K562 (cell line): Measurements from ENCODE around the gene TCF15. TPM values are rescaled to one million over a fixed set of nuclear protein-coding genes. Genes with fewer than 3 reads are reported as not detected.
A peak's percentile ranks its signal among the peaks of the same experiment; 100 is the strongest.

Experiments
- ATAC-seq: fragments of 200-7000 bp; cut with Tn5 transposase; 3 replicates; pipeline ENCODE4 v1.9.1; 2020; ENCODE audit warnings: moderate library complexity
- BruUV-seq: library from RNA; stranded (reverse); fragments of 400-500 nt; replicated peaks from 2 replicates; lab custom pipeline; 2021; lab: Mats Ljungman, UMichigan
- CTCF ChIA-PET: fragments of 300-600 bp; formaldehyde crosslinking; extraction: SDS; loops from one replicate; lab custom pipeline; 2021; ENCODE audit warnings: low intra/inter-chr PET ratio; lab: Yijun Ruan, JAX
- POLR2A ChIA-PET: fragments of 300-600, 350-650 bp; sonication (Branson Sonifier 250); formaldehyde crosslinking; extraction: SDS; loops from one replicate; lab custom pipeline; 2021; ENCODE audit warnings: antibody characterized with exemption, inconsistent platforms; lab: Yijun Ruan, JAX
- DNase-seq, 4 experiments: peaks; one replicate each; pipeline versions ENCODE4 v3.0.0 to v3.0.0-alpha.2; 2011 to 2018; ENCODE audit warnings: low spot score in 3 of 4, mixed read lengths in 3 of 4; ENCODE audit errors: extremely low read depth in 1 of 4
- FAIRE-seq: peaks from 2 replicates; lab custom pipeline; 2011; peaks lifted over from hg19 to GRCh38; lab: Jason Lieb, UNC
- H2AFZ ChIP-seq: 2 replicates; pipeline ENCODE4 v1.6.0; 2011; ENCODE audit warnings: low read depth, low read length, control low read depth, inconsistent platforms
- H3K27ac ChIP-seq: fragments of 200-600 bp; 3 replicates; pipeline ENCODE4 v1.8.0; 2011; ENCODE audit warnings: low read depth, mild to moderate bottlenecking, control low read depth, inconsistent platforms, low read length, moderate library complexity, mixed read lengths; ENCODE audit errors: extremely low read depth
- H3K27me3 ChIP-seq, 2 experiments: fragments of 300-600 bp in 1 of 2; 2 replicates in 1 of 2; 3 replicates in 1 of 2; pipeline versions ENCODE4 v1.6.0 to v1.8.0; 2011; ENCODE audit warnings: inconsistent platforms in 2 of 2, low read length in 2 of 2, mild to moderate bottlenecking in 1 of 2, mixed read lengths in 1 of 2, moderate library complexity in 1 of 2; ENCODE audit not compliant: control insufficient read depth in 2 of 2, insufficient read depth in 2 of 2
- H3K36me3 ChIP-seq: fragments of 300-600 bp; 3 replicates; pipeline ENCODE4 v1.8.0; 2011; ENCODE audit warnings: mild to moderate bottlenecking, low read length, inconsistent platforms; ENCODE audit not compliant: control insufficient read depth, insufficient read depth
- H3K4me1 ChIP-seq, 2 experiments: fragments of 200-600 bp in 1 of 2; replicated peaks in 1 of 2; 2 replicates in 1 of 2; 3 replicates in 1 of 2; pipeline versions ENCODE4 v1.5.1 to v1.8.0; 2011; ENCODE audit warnings: inconsistent platforms in 2 of 2, low read length in 2 of 2, mild to moderate bottlenecking in 1 of 2, mixed read lengths in 1 of 2, moderate library complexity in 1 of 2; ENCODE audit not compliant: control insufficient read depth in 2 of 2, insufficient read depth in 2 of 2
- H3K4me2 ChIP-seq: 2 replicates; pipeline ENCODE4 v1.6.1; 2011; ENCODE audit warnings: low read length, control low read depth, inconsistent platforms, mixed read lengths; ENCODE audit not compliant: insufficient read depth
- H3K4me3 ChIP-seq: fragments of 200-600 bp; sonication (generic), shearing (Covaris generic); 2 replicates; pipeline ENCODE4 v1.5.1; 2016; ENCODE audit warnings: control low read depth, inconsistent platforms
- H3K79me2 ChIP-seq: fragments of 200-600 bp; 3 replicates; pipeline ENCODE4 v1.8.0; 2011; ENCODE audit warnings: low read length, inconsistent platforms; ENCODE audit not compliant: control insufficient read depth, insufficient read depth
- H3K9ac ChIP-seq, 2 experiments: 2 replicates each; pipeline versions ENCODE4 v1.6.0 to v1.6.1; 2011; ENCODE audit warnings: low read depth in 2 of 2, low read length in 2 of 2, control low read depth in 1 of 2, inconsistent platforms in 1 of 2, mild to moderate bottlenecking in 1 of 2, mixed read lengths in 1 of 2; ENCODE audit not compliant: insufficient read depth in 1 of 2
- H3K9me1 ChIP-seq: one replicate; pipeline ENCODE4 v1.6.0; 2011; ENCODE audit warnings: inconsistent platforms, mild to moderate bottlenecking, low read length, moderate library complexity; ENCODE audit not compliant: control insufficient read depth, insufficient read depth
- H3K9me3 ChIP-seq: replicated peaks from 2 replicates; pipeline ENCODE4 v1.5.1; 2011; ENCODE audit warnings: low read depth, low read length, inconsistent platforms; ENCODE audit not compliant: control insufficient read depth, insufficient read depth
- H4K20me1 ChIP-seq: replicated peaks from 2 replicates; pipeline ENCODE4 v1.6.1; 2011; ENCODE audit warnings: low read length, inconsistent platforms, mixed read lengths; ENCODE audit not compliant: control insufficient read depth, insufficient read depth
- DPF2 ChIP-seq: fragments of 450-650 bp; IDR thresholded peaks from 2 replicates; pipeline ENCODE4 v1.6.1; 2016
- EWSR1 ChIP-seq: fragments of 450-650 bp; IDR thresholded peaks from 2 replicates; pipeline ENCODE4 v1.6.1; 2018; ENCODE audit warnings: borderline replicate concordance, mild to moderate bottlenecking, low read depth, moderate library complexity; ENCODE audit not compliant: partially characterized antibody
- KHSRP ChIP-seq: fragments of 450-650 bp; IDR thresholded peaks from 2 replicates; pipeline ENCODE4 v1.6.1; 2017
- L3MBTL2 ChIP-seq: fragments of 450-650 bp; IDR thresholded peaks from 2 replicates; pipeline ENCODE4 v1.6.1; 2016; ENCODE audit warnings: mild to moderate bottlenecking, moderate library complexity
- LCOR ChIP-seq: sonication (generic); formaldehyde crosslinking; IDR thresholded peaks from 2 replicates; pipeline ENCODE4 v1.8.0; 2022; ENCODE audit warnings: mild to moderate bottlenecking, missing genetic modification reagents
- NFE2 ChIP-seq: IDR thresholded peaks from 2 replicates; pipeline ENCODE4 v1.6.1; 2014; ENCODE audit warnings: antibody characterized with exemption, low read depth
- NFE2L1 ChIP-seq: fragments of 450-650 bp; IDR thresholded peaks from 2 replicates; pipeline ENCODE4 v1.6.1; 2016; ENCODE audit warnings: missing genetic modification characterization, low read depth, mild to moderate bottlenecking, missing compliant biosample characterization, moderate library complexity, borderline replicate concordance
- POLR2H ChIP-seq: IDR thresholded peaks from 2 replicates; pipeline ENCODE4 v1.6.1; 2016; ENCODE audit warnings: missing genetic modification characterization, low read depth, mild to moderate bottlenecking, control low read depth, missing compliant biosample characterization, moderate library complexity
- RBFOX2 ChIP-seq: fragments of 200-400 bp; formaldehyde crosslinking; IDR thresholded peaks from 2 replicates; pipeline ENCODE4 v1.6.1; 2017; ENCODE audit warnings: low read depth, mild to moderate bottlenecking, low read length, moderate library complexity
- SAFB2 ChIP-seq: fragments of 200-400 bp; formaldehyde crosslinking; IDR thresholded peaks from 2 replicates; pipeline ENCODE4 v1.6.1; 2018; ENCODE audit warnings: borderline replicate concordance, low read length, low read depth, moderate library complexity; ENCODE audit not compliant: severe bottlenecking
- SMAD4 ChIP-seq: fragments of 250-450 bp; sonication (Bioruptor Pico); conservative IDR thresholded peaks from 2 replicates; pipeline ENCODE4 v1.8.0; 2021; ENCODE audit warnings: inconsistent platforms, mild to moderate bottlenecking, moderate library complexity
- TEAD1 ChIP-seq, 2 experiments: fragments of 450-650 bp in 1 of 2; sonication (generic) in 1 of 2; formaldehyde crosslinking; IDR thresholded peaks; 2 replicates each; pipeline versions ENCODE4 v1.4.0 to v1.8.0; 2020 to 2022; ENCODE audit warnings: mild to moderate bottlenecking in 2 of 2, missing genetic modification reagents in 1 of 2
- THAP7 ChIP-seq: fragments of 250-450 bp; sonication (Bioruptor Pico); IDR thresholded peaks from 2 replicates; pipeline ENCODE4 v1.5.0; 2021
- ZBTB17 ChIP-seq: fragments of 450-650 bp; formaldehyde crosslinking; IDR thresholded peaks from 2 replicates; pipeline ENCODE4 v1.4.0; 2020; ENCODE audit warnings: mild to moderate bottlenecking
- ZBTB9 ChIP-seq: fragments of 450-650 bp; formaldehyde crosslinking; IDR thresholded peaks from 2 replicates; pipeline ENCODE4 v1.4.0; 2020; ENCODE audit warnings: mild to moderate bottlenecking, moderate library complexity
- ZNF12 ChIP-seq: sonication (generic); formaldehyde crosslinking; IDR thresholded peaks from 2 replicates; pipeline ENCODE4 v1.4.0; 2020; ENCODE audit warnings: mild to moderate bottlenecking, missing genetic modification reagents
- ZNF282 ChIP-seq: sonication (generic); formaldehyde crosslinking; IDR thresholded peaks from 2 replicates; pipeline ENCODE4 v1.8.1; 2023; ENCODE audit warnings: missing genetic modification reagents
- ZNF316 ChIP-seq: fragments of 450-650 bp; IDR thresholded peaks from 2 replicates; pipeline ENCODE4 v1.6.1; 2016
- ZNF76 ChIP-seq: fragments of 250-450 bp; sonication (Bioruptor Pico); IDR thresholded peaks from 2 replicates; pipeline ENCODE4 v1.4.0; 2020; ENCODE audit warnings: mild to moderate bottlenecking, moderate library complexity, borderline replicate concordance
- WGBS: fragments of 100-300 bp; shearing (Covaris generic); methylation state at CpG from one replicate; pipeline ENCODE4 v1.1.6; 2016; ENCODE audit warnings: low coverage, mixed read lengths; ENCODE audit not compliant: insufficient coverage; ENCODE audit errors: missing lambda C conversion rate; 5-methylcytosine and 5-hydroxymethylcytosine counted together
- in situ Hi-C: fragments of 300-500 bp; cut with MboI; formaldehyde crosslinking; loops from 4 replicates; pipeline ENCODE4 v1.15.0; 2018; ENCODE audit warnings: inconsistent platforms, mixed read lengths
- intact Hi-C: fragments of 100-400 bp; cut with micrococcal nuclease; formaldehyde crosslinking; loops from 2 replicates; pipeline ENCODE4 v1.14.2; 2022
- polyA plus RNA-seq, 8 experiments: library from polyadenylated mRNA; depleted of rRNA in 4 of 8; stranded (reverse) in 5 of 8; unstranded in 3 of 8; fragments of >200 nt; fragmentation: Nextera tagmentation in 2 of 8; fragmentation: Illumina TruSeq in 1 of 8; extraction: Ambion mirVana in 2 of 8; extraction: Trizol in 1 of 8; gene quantifications; 2 replicates each; pipeline versions ENCODE4 v1.2.1 to v1.2.3, GENCODE V29; 2011 to 2014; ENCODE audit warnings: inconsistent platforms in 1 of 8, missing spikeins in 1 of 8
- total RNA-seq, 7 experiments: library from RNA; depleted of rRNA in 6 of 7; stranded (reverse); fragments of >200 nt in 6 of 7; fragmentation: Illumina TruSeq in 2 of 7; extraction: Trizol in 2 of 7; gene quantifications; 2 replicates each; pipeline versions ENCODE4 v1.2.1 to v1.2.3, GENCODE V29; 2011 to 2021; ENCODE audit warnings: low replicate concordance in 1 of 7

Gene TCF15
- total and polyA plus RNA-seq, 9 of the 15 experiments (the other 6 are each of a cell fraction or from before 2014, with no cell fraction given) = 0.04 to 5.0 (median 1.2) TPM

DNA sequence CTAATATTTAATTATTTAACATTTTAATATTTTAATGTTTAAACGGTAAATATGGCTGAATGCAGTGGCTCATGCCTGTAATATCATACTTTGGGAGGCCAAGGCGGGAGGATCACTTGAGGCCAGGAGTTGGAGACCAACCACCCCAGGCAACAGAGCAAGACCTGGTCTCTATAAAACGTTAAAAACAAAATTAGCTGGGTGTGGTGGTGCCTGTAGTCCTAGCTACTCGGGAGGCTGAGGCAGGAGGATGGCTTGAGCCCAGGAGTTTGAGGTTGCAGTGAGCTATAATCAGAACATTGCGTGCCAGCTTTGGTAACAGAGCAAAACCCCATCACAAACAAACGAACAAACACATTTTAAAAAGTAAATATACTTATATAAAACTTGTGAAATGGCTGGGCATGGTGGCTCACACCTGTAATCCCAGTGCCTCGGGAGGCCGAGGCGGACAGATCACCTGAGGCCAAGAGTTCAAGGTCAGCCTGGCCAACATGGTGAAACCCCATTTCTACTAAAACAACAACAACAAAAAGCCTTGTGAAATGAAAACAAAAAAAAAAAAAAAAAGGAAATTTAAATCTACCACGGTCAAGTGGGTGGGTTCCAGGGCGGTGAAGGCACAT lies 34.7 kb upstream of the TCF15 start:
- in situ Hi-C loops = loop anchor here (5.0 kb wide), 1 partner anchor 88 kb away; no protein-coding TSS in a partner anchor
- DNase-seq (no peak), FAIRE-seq (no peak), ATAC-seq (no peak)
- Histone ChIP-seq H3K36me3 (peaks cover 30% of the 10 kb centered on the region), H3K4me2 (no peak overlapping the region), H3K9ac (no peak overlapping the region), H3K27ac (no peak overlapping the region), H3K4me1 (peaks cover 18 to 19% of the 10 kb centered on the region in 2 experiments; a peak in 4 of 5 replicates), H3K79me2 (peaks cover 12% of the 10 kb centered on the region), H3K9me3 (no peaks in the 10 kb centered on the region), H2AFZ (peak overlapping the region; percentile 17; the same call in 1 of the 2 replicates), H3K4me3 (no peak overlapping the region), H3K9me1 (no peaks in the 10 kb centered on the region), H3K27me3 (no peaks in the 10 kb centered on the region), H4K20me1 (peaks cover 3% of the 10 kb centered on the region; the same call in 1 of the 2 replicates)
- POLR2A ChIA-PET = interaction anchor here (0.6 to 1.3 kb wide), 6 partner anchors 8 to 168 kb away, joined by 3 to 4 read pairs (median 3); partner anchors contain the start of gene CSNK2A1
- 65% methylated on average over 7 of the region's 11 CpGs for whole genome bisulfite sequencing
- TF ChIP-seq THAP7 (CRISPR knock-in tag) (no peak), NFE2 (no peak), DPF2 (no peak), L3MBTL2 (no peak), ZNF12 (CRISPR knock-in tag) (no peak), NFE2L1 (tag) (no peak), RBFOX2 (no peak), SMAD4 (CRISPR knock-in tag) (no peak), ZBTB9 (no peak), ZNF76 (CRISPR knock-in tag) (no peak), TEAD1 (CRISPR knock-in tag; IDR thresholded peaks at IDR 0.05) (no peak), EWSR1 (no peak), SAFB2 (no peak), ZBTB17 (CRISPR knock-in tag) (no peak), LCOR (CRISPR knock-in tag) (no peak), ZNF316 (no peak), ZNF282 (no peak), POLR2H (no peak), KHSRP (no peak)
- intact Hi-C loops = loop anchor here (1.0 to 10.0 kb wide), 2 partner anchors 84 to 290 kb away; no protein-coding TSS in a partner anchor
- BruUV-seq = no TSS peak
- CTCF ChIA-PET = interaction anchor here (2.7 kb wide), 1 partner anchor 82 kb away, joined by 17 read pairs; no protein-coding TSS in a partner anchor
